ENCODE measurements around the gene PTGES2.

The PTGES2 gene

DNA sequence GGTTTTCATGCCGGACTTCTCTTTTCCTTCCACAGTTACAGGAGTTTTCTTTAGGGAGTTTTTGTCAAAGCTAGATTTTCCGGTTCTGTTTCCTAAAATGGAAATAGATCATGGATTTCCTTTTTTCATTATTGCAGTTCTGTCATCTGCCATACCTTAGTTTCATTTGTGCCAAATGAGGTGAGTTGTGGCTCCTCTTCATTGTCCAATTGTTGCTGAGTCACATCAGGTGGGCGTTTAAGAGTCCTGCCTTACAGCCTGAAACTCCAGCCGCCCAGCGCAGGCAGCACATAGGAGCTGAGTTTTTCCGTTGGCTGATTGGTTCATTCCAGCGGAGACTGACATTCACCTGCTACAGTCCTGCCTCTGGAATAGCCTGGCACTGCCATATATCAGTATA is 45.4 kb downstream of the PTGES2 start:
- Histone ChIP-seq H3K14ac (ENCODE audit: low read length) (no peak overlapping the region), H4K12ac (ENCODE audit: low read depth, low read length) (no peak overlapping the region), H3K27me3 (ENCODE audit: insufficient read depth, low read length) (no peaks in the 10 kb centered on the region), H3K9me3 (ENCODE audit: insufficient read depth, low read depth, low read length) (no peaks in the 10 kb centered on the region), H3K23ac (ENCODE audit: low read length) (no peak overlapping the region), H3K18ac (ENCODE audit: low read length) (no peak overlapping the region), H4K91ac (ENCODE audit: low read depth, low read length) (no peak overlapping the region), H3K27ac (ENCODE audit: low read depth, low read length) (no peak overlapping the region), H3K79me1 (ENCODE audit: low read length) (peaks cover 5% of the 10 kb centered on the region), H2AK5ac (ENCODE audit: low read length) (no peak overlapping the region), H4K8ac (ENCODE audit: low read depth, low read length) (no peak overlapping the region), H2BK5ac (ENCODE audit: low read depth, low read length, poor library complexity) (no peak overlapping the region), H3K4me2 (ENCODE audit: low read length) (no peak overlapping the region), H3K4me1 (ENCODE audit: control insufficient read depth in 1 of 2, insufficient read depth in 2 of 2, low read length in 2 of 2) (peaks cover 12 to 17% of the 10 kb centered on the region in 2 experiments), H3K4me3 (ENCODE audit: low read depth, low read length) (no peak overlapping the region), H2BK120ac (ENCODE audit: insufficient read depth, low read length, poor library complexity) (no peak overlapping the region), H2BK12ac (ENCODE audit: low read length) (peak overlapping the region; percentile 34), H3K4ac (ENCODE audit: low read depth, low read length) (no peak overlapping the region), H3K9ac (ENCODE audit: low read length) (no peak overlapping the region), H2AFZ (ENCODE audit: insufficient read depth, low read length, poor library complexity) (no peak overlapping the region), H3K36me3 (ENCODE audit: control insufficient read depth in 1 of 2, insufficient read depth in 2 of 2, low read length in 2 of 2) (peaks cover 0 to 2% of the 10 kb centered on the region in 2 experiments), H3K79me2 (ENCODE audit: control insufficient read depth, insufficient read depth, low read length, poor library complexity) (no peaks in the 10 kb centered on the region)
- WGBS (ENCODE audit: extremely low coverage, insufficient coverage, insufficient read length), result no CpG with 5 or more reads among the region's 7 CpGs
- no peak for DNase-seq

GRCh38 chr9:128081056-128081455 is 46.5 kb downstream of the PTGES2 start:
- Histone ChIP-seq H4K91ac (ENCODE audit: low read depth, low read length) (peak overlapping the region; percentile 13), H2BK120ac (ENCODE audit: insufficient read depth, low read length, poor library complexity) (no peak overlapping the region), H3K4ac (ENCODE audit: low read depth, low read length) (no peak overlapping the region), H3K4me1 (ENCODE audit: control insufficient read depth in 1 of 2, insufficient read depth in 2 of 2, low read length in 2 of 2) (peaks cover 12 to 21% of the 10 kb centered on the region in 2 experiments), H2AK5ac (ENCODE audit: low read length) (no peak overlapping the region), H3K23ac (ENCODE audit: low read length) (no peak overlapping the region), H3K27me3 (ENCODE audit: insufficient read depth, low read length) (no peaks in the 10 kb centered on the region), H3K9ac (ENCODE audit: low read length) (no peak overlapping the region), H3K79me1 (ENCODE audit: low read length) (peaks cover 5% of the 10 kb centered on the region), H2BK12ac (ENCODE audit: low read length) (no peak overlapping the region), H3K9me3 (ENCODE audit: insufficient read depth, low read depth, low read length) (no peaks in the 10 kb centered on the region), H4K12ac (ENCODE audit: low read depth, low read length) (no peak overlapping the region), H3K4me3 (ENCODE audit: low read depth, low read length) (no peak overlapping the region), H3K27ac (ENCODE audit: low read depth, low read length) (no peak overlapping the region), H3K79me2 (ENCODE audit: control insufficient read depth, insufficient read depth, low read length, poor library complexity) (no peaks in the 10 kb centered on the region), H3K4me2 (ENCODE audit: low read length) (no peak overlapping the region), H4K8ac (ENCODE audit: low read depth, low read length) (no peak overlapping the region), H3K14ac (ENCODE audit: low read length) (no peak overlapping the region), H3K18ac (ENCODE audit: low read length) (no peak overlapping the region), H3K36me3 (ENCODE audit: control insufficient read depth in 1 of 2, insufficient read depth in 2 of 2, low read length in 2 of 2) (peaks cover 0 to 2% of the 10 kb centered on the region in 2 experiments), H2AFZ (ENCODE audit: insufficient read depth, low read length, poor library complexity) (no peak overlapping the region), H2BK5ac (ENCODE audit: low read depth, low read length, poor library complexity) (peak overlapping the region; percentile 52)
- DNase-seq, result no peak
- WGBS (ENCODE audit: extremely low coverage, insufficient coverage, insufficient read length), result no CpG with 5 or more reads among the region's 3 CpGs

GRCh38 chr9:128080206-128080605 is 47.3 kb downstream of the PTGES2 start:
- H3K18ac ChIP-seq (ENCODE audit: low read length), result no peak overlapping the region

DNA sequence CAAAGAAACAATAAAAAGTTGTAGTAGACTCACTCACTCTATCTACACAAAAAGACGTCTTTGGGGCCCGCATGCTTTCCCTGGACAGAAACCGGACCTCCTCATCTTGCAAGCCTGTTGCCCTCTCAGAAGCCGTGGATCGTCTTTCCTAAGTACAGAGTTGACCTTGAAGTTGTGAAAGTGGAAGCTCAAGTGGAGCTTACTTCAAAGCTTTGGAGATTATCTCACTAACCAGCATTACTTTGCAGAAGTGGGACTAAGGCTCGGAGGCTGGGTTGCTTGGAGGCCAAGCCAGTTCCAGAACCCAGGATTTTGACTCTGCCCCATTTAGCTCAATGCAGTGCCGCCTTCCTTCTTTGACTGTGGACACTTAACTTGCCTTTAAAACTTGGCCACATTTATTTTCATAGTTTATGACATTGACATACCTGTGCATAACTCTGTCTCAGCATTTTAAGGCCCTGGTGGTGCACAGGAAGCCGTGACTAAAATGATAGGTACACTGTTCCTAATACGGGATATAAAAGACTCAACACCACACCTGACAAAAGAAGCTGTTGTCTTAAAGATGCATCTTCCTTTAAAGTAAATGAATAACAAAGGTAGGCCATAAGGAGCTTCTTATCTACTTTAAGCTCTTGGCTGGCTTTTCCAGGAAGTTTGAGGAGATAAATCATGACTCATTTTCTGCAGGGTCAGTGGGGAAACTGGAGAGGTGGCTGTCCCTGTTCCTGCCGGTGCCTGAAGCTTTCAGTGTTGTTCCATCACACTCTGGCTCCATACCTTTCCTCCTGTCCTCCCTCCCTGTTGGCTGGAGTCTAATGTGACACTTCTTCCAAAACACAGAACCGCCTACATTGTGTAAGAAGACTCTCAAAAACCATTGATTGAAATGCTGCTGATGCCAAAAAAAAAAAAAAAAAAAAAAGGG is 48.8 kb downstream of the PTGES2 start:
- H3K79me2 ChIP-seq (ENCODE audit: control insufficient read depth, insufficient read depth, low read length, poor library complexity), result no peaks in the 10 kb centered on the region
- no peak overlapping the region for H3K4me2 ChIP-seq (ENCODE audit: low read length)
- H3K27ac ChIP-seq (ENCODE audit: low read depth, low read length), result peak overlapping the region; percentile 58
- H4K12ac ChIP-seq (ENCODE audit: low read depth, low read length), result no peak overlapping the region
- peak; percentile 64 to 73 for DNase-seq
- H3K4me3 ChIP-seq (ENCODE audit: low read depth, low read length), result no peak overlapping the region
- H3K4me1 ChIP-seq (ENCODE audit: control insufficient read depth in 1 of 2, insufficient read depth in 2 of 2, low read length in 2 of 2), result peaks cover 12 to 21% of the 10 kb centered on the region in 2 experiments
- no peak overlapping the region for H4K91ac ChIP-seq (ENCODE audit: low read depth, low read length)
- no peak overlapping the region for H4K8ac ChIP-seq (ENCODE audit: low read depth, low read length)
- no peak overlapping the region for H2AK5ac ChIP-seq (ENCODE audit: low read length)
- no peak overlapping the region for H2AFZ ChIP-seq (ENCODE audit: insufficient read depth, low read length, poor library complexity)
- H3K23ac ChIP-seq (ENCODE audit: low read length), result no peak overlapping the region
- peaks cover 0 to 2% of the 10 kb centered on the region in 2 experiments for H3K36me3 ChIP-seq (ENCODE audit: control insufficient read depth in 1 of 2, insufficient read depth in 2 of 2, low read length in 2 of 2)
- H3K4ac ChIP-seq (ENCODE audit: low read depth, low read length), result no peak overlapping the region
- H3K27me3 ChIP-seq (ENCODE audit: insufficient read depth, low read length), result no peaks in the 10 kb centered on the region
- H3K9me3 ChIP-seq (ENCODE audit: insufficient read depth, low read depth, low read length), result no peaks in the 10 kb centered on the region
- no peak overlapping the region for H2BK12ac ChIP-seq (ENCODE audit: low read length)
- H3K9ac ChIP-seq (ENCODE audit: low read length), result no peak overlapping the region
- WGBS (ENCODE audit: extremely low coverage, insufficient coverage, insufficient read length), result no CpG with 5 or more reads among the region's 11 CpGs
- H2BK5ac ChIP-seq (ENCODE audit: low read depth, low read length, poor library complexity), result no peak overlapping the region
- H2BK120ac ChIP-seq (ENCODE audit: insufficient read depth, low read length, poor library complexity), result no peak overlapping the region
- H3K18ac ChIP-seq (ENCODE audit: low read length), result no peak overlapping the region
- peaks cover 5% of the 10 kb centered on the region for H3K79me1 ChIP-seq (ENCODE audit: low read length)
- no peak overlapping the region for H3K14ac ChIP-seq (ENCODE audit: low read length)

More at GRCh38 chr9:128080206-128080605, 47.3 kb downstream of the PTGES2 start:
- H4K8ac ChIP-seq (ENCODE audit: low read depth, low read length), result no peak overlapping the region
- no peak for DNase-seq
- H4K91ac ChIP-seq (ENCODE audit: low read depth, low read length), result no peak overlapping the region
- no peak overlapping the region for H3K27ac ChIP-seq (ENCODE audit: low read depth, low read length)
- peaks cover 5% of the 10 kb centered on the region for H3K79me1 ChIP-seq (ENCODE audit: low read length)
- no peak overlapping the region for H2BK12ac ChIP-seq (ENCODE audit: low read length)
- no peak overlapping the region for H3K4me3 ChIP-seq (ENCODE audit: low read depth, low read length)
- WGBS (ENCODE audit: extremely low coverage, insufficient coverage, insufficient read length), result no CpG with 5 or more reads among the region's 5 CpGs
- no peak overlapping the region for H4K12ac ChIP-seq (ENCODE audit: low read depth, low read length)
- H3K27me3 ChIP-seq (ENCODE audit: insufficient read depth, low read length), result no peaks in the 10 kb centered on the region
- H2AK5ac ChIP-seq (ENCODE audit: low read length), result no peak overlapping the region
- no peaks in the 10 kb centered on the region for H3K79me2 ChIP-seq (ENCODE audit: control insufficient read depth, insufficient read depth, low read length, poor library complexity)
- no peak overlapping the region for H3K14ac ChIP-seq (ENCODE audit: low read length)
- H2AFZ ChIP-seq (ENCODE audit: insufficient read depth, low read length, poor library complexity), result no peak overlapping the region
- no peaks in the 10 kb centered on the region for H3K9me3 ChIP-seq (ENCODE audit: insufficient read depth, low read depth, low read length)
- no peak overlapping the region for H2BK120ac ChIP-seq (ENCODE audit: insufficient read depth, low read length, poor library complexity)
- no peak overlapping the region for H3K23ac ChIP-seq (ENCODE audit: low read length)
- peaks cover 12 to 21% of the 10 kb centered on the region in 2 experiments for H3K4me1 ChIP-seq (ENCODE audit: control insufficient read depth in 1 of 2, insufficient read depth in 2 of 2, low read length in 2 of 2)
- H3K4ac ChIP-seq (ENCODE audit: low read depth, low read length), result no peak overlapping the region
- no peak overlapping the region for H2BK5ac ChIP-seq (ENCODE audit: low read depth, low read length, poor library complexity)
- no peak overlapping the region for H3K9ac ChIP-seq (ENCODE audit: low read length)
- no peak overlapping the region for H3K4me2 ChIP-seq (ENCODE audit: low read length)
- peaks cover 0 to 2% of the 10 kb centered on the region in 2 experiments for H3K36me3 ChIP-seq (ENCODE audit: control insufficient read depth in 1 of 2, insufficient read depth in 2 of 2, low read length in 2 of 2)

All from trophoblast cell (in vitro differentiated cells and primary cell).